ENCODE measurements around the gene ATE1. TPM values are rescaled to one million over a fixed set of nuclear protein-coding genes. Genes with fewer than 3 reads are reported as not detected.

Gene ATE1
- 10 to 100 TPM; 19.0 to 36.6 (median 35.1) TPM for total RNA-seq
- 10 to 100 TPM in 1 of 2 donors, 1 to 10 TPM in 1; 8.9 to 16.0 TPM for polyA plus RNA-seq
- long read RNA-seq, donor 1, full-length matches to known transcripts: 16 of 33 reads
- long read RNA-seq, donor 1, partial matches to known transcripts: 7 of 33 reads
- long read RNA-seq, donor 1, other reads (novel, unspliced or antisense): 10 of 33 reads
- long read RNA-seq, donor 2, full-length matches to known transcripts: 8 of 13 reads
- long read RNA-seq, donor 2, partial matches to known transcripts: 5 of 13 reads
- long read RNA-seq, donor 2, other reads (novel, unspliced or antisense): 0 of 13 reads
- long read RNA-seq, donor 3, full-length matches to known transcripts: 50 of 73 reads
- long read RNA-seq, donor 3, partial matches to known transcripts: 3 of 73 reads
- long read RNA-seq, donor 3, other reads (novel, unspliced or antisense): 20 of 73 reads

- Histone ChIP-seq H3K36me3 (no peaks in the 10 kb centered on the region), H3K4me3 (peak within 1 kb of the TSS; percentile 90), H3K4me1 (ENCODE audit: insufficient read depth) (peaks cover 2% of the 10 kb centered on the region), H3K27me3 (no peaks in the 10 kb centered on the region), H3K9me3 (no peaks in the 10 kb centered on the region), H3K27ac (peak within 1 kb of the TSS; percentile 96 to 97)
- TF ChIP-seq POLR2A (IDR thresholded peaks at IDR 0.05) (peak; percentile 84), EP300 (IDR thresholded peaks at IDR 0.05) (no peak), CTCF (IDR thresholded peaks at IDR 0.05) (peak in 1 of 3 donors; percentile 10)
- DNase-seq: peak; percentile 89 to 95 (median 92)
- WGBS, 3 donors: 0 to 1% (median 0%) methylated on average over 64 to 87 of the region's 87 CpGs
- intact Hi-C loops (cut with DNase I): loop anchor here in 1 of 4 donors (5.0 kb wide), 1 partner anchor 184 kb away; no protein-coding TSS in a partner anchor
Measured at GRCh38 chr10:121927841-121928527, at the start of gene ATE1. Gene ATE1, minus strand, starts transcription at chr10:121928031. Its CDS starts 82 bp downstream, at chr10:121927949.

GRCh38 chr10:121976607-121977006, 48.8 kb upstream of the ATE1 start:
- no peak for DNase-seq
- Histone ChIP-seq H3K4me1 (ENCODE audit: insufficient read depth) (peaks cover 7% of the 10 kb centered on the region), H3K27ac (no peak overlapping the region), H3K9me3 (no peaks in the 10 kb centered on the region), H3K36me3 (no peaks in the 10 kb centered on the region), H3K4me3 (no peak overlapping the region), H3K27me3 (no peaks in the 10 kb centered on the region)
- WGBS, 3 donors: 91 to 95% (median 95%) methylated on average over 6 of the region's 6 CpGs
- TF ChIP-seq CTCF (IDR thresholded peaks at IDR 0.05) (no peak), POLR2A (IDR thresholded peaks at IDR 0.05) (no peak), EP300 (IDR thresholded peaks at IDR 0.05) (no peak)
- intact Hi-C loops (cut with DNase I): loop anchor here in 1 of 4 donors (10.0 kb wide), 1 partner anchor 138 kb away; no protein-coding TSS in a partner anchor

GRCh38 chr10:121975295-121976086, 47.7 kb upstream of the ATE1 start:
- DNase-seq: no peak
- intact Hi-C loops (cut with DNase I): loop anchor here in 1 of 4 donors (10.0 kb wide), 1 partner anchor 139 kb away; no protein-coding TSS in a partner anchor
- 33 to 42% (median 34%) methylated on average over 20 to 21 of the region's 21 CpGs for WGBS, 3 donors
- peak overlapping the region; percentile 80 for H3K4me3 ChIP-seq
- H3K9me3 ChIP-seq: no peaks in the 10 kb centered on the region
- H3K27ac ChIP-seq: peak overlapping the region; percentile 92 to 93
- TF ChIP-seq CTCF (IDR thresholded peaks at IDR 0.05) (peak in 1 of 3 donors; percentile 35), EP300 (IDR thresholded peaks at IDR 0.05) (no peak)
- H3K27me3 ChIP-seq: no peaks in the 10 kb centered on the region
- peaks cover 7% of the 10 kb centered on the region for H3K4me1 ChIP-seq (ENCODE audit: insufficient read depth)
- no peaks in the 10 kb centered on the region for H3K36me3 ChIP-seq
